ENCODE data around the gene TUG1.

Gene TUG1

GRCh38 chr22:31005535-31005934 lies 36.5 kb downstream of the TUG1 start:
- DNase-seq = no peak

- DNase-seq = no peak
Observed at GRCh38 chr22:31019191-31019930, 50.3 kb downstream of the TUG1 start.

- no peak for DNase-seq
Observed at GRCh38 chr22:31020334-31020733, 51.3 kb downstream of the TUG1 start.

- no peak for DNase-seq
Observed at GRCh38 chr22:31022516-31022915, 53.5 kb downstream of the TUG1 start.

Data from inflammatory macrophage treated with lipopolysaccharide for 1 hour (primary cell).